HG03378 (cell line): ENCODE results near the gene RDX.
A peak's percentile ranks its signal among the peaks of the same experiment; 100 is the strongest.

Experiments used
- ATAC-seq: cut with Tn5 transposase; IDR thresholded peaks from one replicate; pipeline ENCODE4 v1.9.1; 2021; ENCODE audit warnings: mild to moderate bottlenecking, moderate library complexity; ENCODE audit not compliant: unreplicated experiment

RDX gene

GRCh38 chr11:110173811-110174644 is 122.4 kb downstream of the RDX start:
- peak; percentile 59 for ATAC-seq

DNA sequence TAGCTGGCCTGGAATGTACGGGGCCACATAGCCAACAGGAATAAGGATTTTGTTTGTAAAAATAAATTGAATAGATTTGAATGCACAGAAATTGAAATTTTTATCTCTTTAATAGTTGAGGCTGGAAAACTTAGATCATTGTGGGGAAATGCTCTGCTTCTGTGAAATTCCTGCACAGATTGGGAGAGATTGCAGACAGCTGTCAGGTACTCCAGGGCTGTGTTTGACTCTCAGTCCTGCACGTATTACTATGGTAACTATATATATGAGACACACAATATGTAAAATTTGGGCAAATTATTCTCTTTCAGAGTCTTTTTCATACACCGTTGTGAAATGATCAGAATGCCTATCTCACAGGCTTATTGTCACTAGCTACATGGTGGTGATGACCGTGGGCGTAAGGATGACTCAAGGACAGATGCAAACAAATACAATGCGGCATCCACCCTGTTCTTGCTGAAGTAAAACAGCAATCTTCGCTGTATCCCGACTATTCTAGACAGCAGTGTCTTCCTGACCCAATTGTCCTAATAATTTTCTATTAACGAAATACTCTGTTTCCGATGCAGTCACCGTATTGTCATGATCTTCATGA is 123.8 kb downstream of the RDX start:
- ATAC-seq = no peak

- no peak for ATAC-seq
Observed at GRCh38 chr11:110169738-110170137, 126.7 kb downstream of the RDX start.

GRCh38 chr11:110168033-110168803 is 128.2 kb downstream of the RDX start:
- no peak for ATAC-seq

DNA sequence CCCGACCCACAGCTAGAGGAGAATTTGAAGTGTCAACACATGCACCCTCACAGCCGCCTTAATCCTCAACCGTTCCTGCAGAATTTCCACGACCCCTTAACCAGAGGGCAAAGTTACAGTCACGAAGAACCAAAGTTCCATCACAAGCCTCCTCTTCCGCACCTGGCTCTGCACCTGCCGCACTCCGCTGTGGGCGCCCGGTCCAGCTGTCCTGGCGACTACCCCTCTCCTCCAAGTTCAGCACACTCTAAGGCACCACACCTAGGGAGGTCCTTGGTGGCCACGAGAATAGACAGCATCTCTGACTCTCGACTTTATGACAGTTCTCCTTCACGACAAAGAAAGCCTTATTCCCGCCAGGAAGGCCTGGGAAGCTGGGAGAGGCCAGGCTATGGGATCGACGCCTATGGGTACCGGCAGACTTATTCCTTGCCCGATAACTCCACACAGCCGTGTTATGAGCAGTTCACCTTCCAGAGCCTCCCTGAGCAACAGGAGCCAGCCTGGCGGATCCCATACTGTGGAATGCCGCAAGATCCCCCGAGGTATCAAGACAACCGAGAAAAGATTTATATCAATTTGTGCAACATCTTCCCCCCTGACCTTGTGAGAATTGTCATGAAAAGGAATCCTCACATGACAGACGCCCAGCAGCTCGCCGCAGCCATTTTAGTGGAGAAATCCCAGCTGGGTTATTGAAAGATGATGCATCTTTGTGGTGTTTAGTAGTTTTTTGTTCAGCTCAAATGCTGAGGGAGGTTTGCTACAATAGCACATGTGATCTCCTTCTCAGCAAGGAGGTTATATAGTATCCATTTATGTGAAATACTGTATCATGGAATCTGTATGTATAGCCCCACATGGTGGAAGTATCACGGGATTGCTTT is 131.1 kb downstream of the RDX start:
- no peak for ATAC-seq

DNA sequence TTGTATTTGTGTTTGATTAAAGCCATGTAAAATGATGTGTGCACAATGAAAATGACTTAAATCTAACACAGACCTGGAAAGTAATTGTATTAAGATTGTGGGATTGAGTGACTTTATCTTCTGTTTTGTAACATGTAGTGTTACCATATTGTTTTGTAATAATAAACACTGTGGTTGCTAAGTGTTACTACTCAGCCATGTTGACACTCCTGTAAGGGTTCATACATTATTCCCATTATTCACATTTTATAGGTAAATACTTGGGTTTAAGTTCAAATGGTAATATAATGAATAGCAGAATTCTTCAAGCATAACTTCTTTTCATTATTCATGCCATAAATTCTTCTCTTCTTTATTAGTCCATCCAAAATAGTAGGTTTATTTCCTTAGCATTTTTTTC is 134.2 kb downstream of the RDX start:
- ATAC-seq = no peak

GRCh38 chr11:110161061-110161460 is 135.4 kb downstream of the RDX start:
- no peak for ATAC-seq

- no peak for ATAC-seq
Observed at GRCh38 chr11:110160437-110160836, 136.0 kb downstream of the RDX start.

- no peak for ATAC-seq
Observed at GRCh38 chr11:110160016-110160415, 136.4 kb downstream of the RDX start.

GRCh38 chr11:110159476-110159875 is 136.9 kb downstream of the RDX start:
- no peak for ATAC-seq

- no peak for ATAC-seq
Observed at GRCh38 chr11:110158317-110159200, 137.9 kb downstream of the RDX start.

GRCh38 chr11:110156503-110156902 is 139.9 kb downstream of the RDX start:
- ATAC-seq = no peak

DNA sequence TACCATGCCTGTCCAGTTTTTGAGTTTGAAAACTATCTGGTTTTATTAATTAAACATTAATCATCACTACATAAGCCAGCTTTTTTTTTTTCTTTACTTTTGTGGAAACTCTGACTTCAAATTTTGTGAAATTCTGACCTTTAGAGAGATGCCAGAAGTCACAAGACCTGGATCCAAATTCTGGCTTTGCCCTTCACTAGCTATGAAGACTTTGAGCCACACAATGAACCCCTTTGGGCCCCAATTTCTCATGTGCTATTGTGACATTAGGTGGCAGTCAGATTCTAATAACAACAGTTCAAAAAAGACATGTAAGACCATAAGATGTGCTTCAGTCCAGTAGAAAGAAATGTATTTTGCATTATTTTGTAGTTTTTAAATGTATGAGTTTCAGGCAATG is 142.9 kb downstream of the RDX start:
- no peak for ATAC-seq

DNA sequence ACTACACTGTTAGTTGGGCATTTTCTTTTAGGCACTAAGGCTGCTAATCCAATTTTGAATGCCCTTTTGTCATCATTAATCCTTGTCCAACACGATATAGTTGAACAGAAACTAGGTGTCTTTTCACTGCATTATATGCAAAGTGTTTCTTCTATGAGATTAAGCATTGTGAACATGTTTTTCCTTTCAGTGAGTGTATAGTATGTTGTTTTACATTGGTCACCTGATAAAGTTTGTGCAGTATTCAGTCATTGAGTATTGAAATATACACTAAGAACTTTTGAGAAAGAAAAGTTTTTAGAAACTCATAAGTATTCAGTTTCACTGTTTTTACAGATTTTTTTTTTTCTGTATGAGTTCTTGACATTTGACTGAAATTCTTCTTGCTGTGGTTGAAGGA is 144.2 kb downstream of the RDX start:
- no peak for ATAC-seq

GRCh38 chr11:110148775-110149744 is 147.4 kb downstream of the RDX start:
- ATAC-seq = peak; percentile 55

- ATAC-seq = no peak
Observed at GRCh38 chr11:110147962-110148709, 148.3 kb downstream of the RDX start.

GRCh38 chr11:110141812-110142211 is 154.6 kb downstream of the RDX start:
- no peak for ATAC-seq

DNA sequence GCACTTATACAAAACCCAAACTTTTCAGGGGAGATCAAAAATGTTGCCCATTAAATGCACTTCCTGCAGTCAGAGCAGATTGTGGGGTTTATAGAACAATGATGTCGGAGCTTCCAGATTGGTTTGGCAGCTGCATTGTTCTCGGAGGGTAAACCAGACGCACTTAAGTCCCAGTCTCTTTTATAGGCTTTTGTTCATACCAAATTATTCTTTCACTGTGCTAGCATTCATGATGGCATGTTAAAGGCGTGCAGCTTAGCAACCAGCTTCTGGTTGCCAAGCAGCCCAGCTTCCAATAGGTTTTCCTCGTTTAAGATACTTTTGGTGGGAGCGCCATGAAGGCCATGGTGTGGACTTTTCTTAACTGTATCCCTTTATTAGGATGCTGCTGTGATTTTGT is 162.3 kb downstream of the RDX start:
- no peak for ATAC-seq
